Endothelial cell of umbilical vein (primary cell): ENCODE results near the gene PLB1.

Experiments used
- CTCF ChIP-seq, 2 donors: IDR thresholded peaks; 1 replicate in 1 of 2; 2 replicates in 1 of 2; pipeline ENCODE4 v1.5.1; 2011; ENCODE audit warnings: low read length in 2 of 2, mild to moderate bottlenecking in 2 of 2, moderate library complexity in 2 of 2, control low read depth in 1 of 2, inconsistent platforms in 1 of 2, low read depth in 1 of 2; ENCODE audit not compliant: insufficient read depth in 1 of 2; ENCODE audit errors: extremely low read depth in 1 of 2
- MYC ChIP-seq: IDR thresholded peaks from one replicate; pipeline ENCODE4 v1.6.1; 2011; ENCODE audit warnings: mild to moderate bottlenecking, low read depth, low read length
- POLR2A ChIP-seq: IDR thresholded peaks from 2 replicates; pipeline ENCODE4 v1.6.1; 2012; ENCODE audit warnings: low read depth, mild to moderate bottlenecking, control low read depth, low read length

GRCh38 chr2:28546242-28546641, 50.4 kb downstream of the PLB1 start:
- TF ChIP-seq MYC (no peak), POLR2A (no peak), CTCF (IDR thresholded peaks at IDR 0.05; ENCODE audit: extremely low read depth in 1 of 2, insufficient read depth in 1 of 2, low read depth in 1 of 2, low read length in 2 of 2) (no peak)
